Measurements from ENCODE around the gene TMEM250.

The TMEM250 gene, protein sequence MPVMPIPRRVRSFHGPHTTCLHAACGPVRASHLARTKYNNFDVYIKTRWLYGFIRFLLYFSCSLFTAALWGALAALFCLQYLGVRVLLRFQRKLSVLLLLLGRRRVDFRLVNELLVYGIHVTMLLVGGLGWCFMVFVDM

DNA sequence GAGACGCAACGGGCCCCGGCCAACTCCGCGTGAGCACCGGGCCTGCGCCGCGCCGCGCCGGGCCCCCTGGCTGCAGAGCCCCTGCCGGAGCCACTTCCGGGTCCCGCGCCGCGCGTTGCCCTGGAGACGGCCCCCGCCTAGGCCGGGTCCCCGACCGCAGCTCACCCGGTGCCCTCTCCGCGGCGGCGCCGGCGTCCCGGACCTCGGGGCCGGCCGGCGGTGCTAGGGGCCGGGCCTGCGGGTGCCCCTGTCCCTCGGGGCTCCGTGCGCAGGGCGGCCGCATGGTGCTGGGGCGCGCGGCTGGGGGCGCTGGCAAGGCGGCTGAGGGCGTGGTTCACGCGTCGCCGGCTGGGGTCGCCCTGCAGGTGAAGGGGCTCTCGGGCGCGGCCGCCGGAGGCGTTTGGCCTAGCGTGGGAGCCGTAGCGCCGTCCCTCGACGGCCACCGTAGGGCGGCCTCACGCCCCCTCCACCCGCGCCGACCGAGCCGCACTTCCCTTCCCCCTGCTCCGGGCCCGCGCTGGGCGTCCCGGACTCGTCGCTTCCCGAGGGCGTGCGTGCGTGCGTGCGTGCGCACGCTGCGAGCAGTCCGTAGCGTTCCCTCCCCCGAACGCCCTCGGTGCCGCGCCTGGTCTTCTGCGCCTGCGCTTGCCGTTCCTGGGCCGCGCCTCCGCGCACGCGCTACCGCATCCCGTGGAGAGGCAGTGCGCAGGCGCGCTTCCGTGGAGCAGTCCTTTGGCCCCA, at the start of gene TMEM250:
TMEM250 (minus strand) TSS at position 556 of the 741 bp plus-strand sequence. CDS start 1,975 bp downstream, outside the sequence.
- H3K27me3 ChIP-seq (ENCODE audit: insufficient read depth, low read length) = no peaks in the 10 kb centered on the region
- H3F3A ChIP-seq (ENCODE audit: insufficient read depth, low read length) = no peaks in the 10 kb centered on the region
- no peaks in the 10 kb centered on the region for H4K20me1 ChIP-seq (ENCODE audit: insufficient read depth, low read length)
- H3K4me1 ChIP-seq (ENCODE audit: insufficient read depth, low read length, severe bottlenecking) = peaks cover 15% of the 10 kb centered on the region
- no peaks in the 10 kb centered on the region for H3K9me3 ChIP-seq (ENCODE audit: low read length)
- H3K9me2 ChIP-seq (ENCODE audit: low read depth, low read length) = no peaks in the 10 kb centered on the region
- no peaks in the 10 kb centered on the region for H3K79me2 ChIP-seq (ENCODE audit: insufficient read depth, low read length)
- peak within 1 kb of the TSS; percentile 5 for H3K27ac ChIP-seq (ENCODE audit: low read depth, low read length, poor library complexity, severe bottlenecking)
- peak within 1 kb of the TSS; percentile 66 for H3K4me2 ChIP-seq (ENCODE audit: low read length)
- no peak within 1 kb of the TSS for H2AFZ ChIP-seq (ENCODE audit: low read length)
- peak within 1 kb of the TSS; percentile 85 for H3K9ac ChIP-seq (ENCODE audit: low read length)
- peaks cover 23% of the 10 kb centered on the region for H3K36me3 ChIP-seq (ENCODE audit: insufficient read depth, low read length)
- TF ChIP-seq, protein P1, sequence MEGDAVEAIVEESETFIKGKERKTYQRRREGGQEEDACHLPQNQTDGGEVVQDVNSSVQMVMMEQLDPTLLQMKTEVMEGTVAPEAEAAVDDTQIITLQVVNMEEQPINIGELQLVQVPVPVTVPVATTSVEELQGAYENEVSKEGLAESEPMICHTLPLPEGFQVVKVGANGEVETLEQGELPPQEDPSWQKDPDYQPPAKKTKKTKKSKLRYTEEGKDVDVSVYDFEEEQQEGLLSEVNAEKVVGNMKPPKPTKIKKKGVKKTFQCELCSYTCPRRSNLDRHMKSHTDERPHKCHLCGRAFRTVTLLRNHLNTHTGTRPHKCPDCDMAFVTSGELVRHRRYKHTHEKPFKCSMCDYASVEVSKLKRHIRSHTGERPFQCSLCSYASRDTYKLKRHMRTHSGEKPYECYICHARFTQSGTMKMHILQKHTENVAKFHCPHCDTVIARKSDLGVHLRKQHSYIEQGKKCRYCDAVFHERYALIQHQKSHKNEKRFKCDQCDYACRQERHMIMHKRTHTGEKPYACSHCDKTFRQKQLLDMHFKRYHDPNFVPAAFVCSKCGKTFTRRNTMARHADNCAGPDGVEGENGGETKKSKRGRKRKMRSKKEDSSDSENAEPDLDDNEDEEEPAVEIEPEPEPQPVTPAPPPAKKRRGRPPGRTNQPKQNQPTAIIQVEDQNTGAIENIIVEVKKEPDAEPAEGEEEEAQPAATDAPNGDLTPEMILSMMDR (IDR thresholded peaks at IDR 0.05; ENCODE audit: low read length) = no peak
- TF ChIP-seq EZH2 (IDR thresholded peaks at IDR 0.05; ENCODE audit: borderline replicate concordance, low read length) = no peak
- peak within 1 kb of the TSS; percentile 71 for H3K4me3 ChIP-seq (ENCODE audit: low read depth, low read length, poor library complexity, severe bottlenecking)

DNA sequence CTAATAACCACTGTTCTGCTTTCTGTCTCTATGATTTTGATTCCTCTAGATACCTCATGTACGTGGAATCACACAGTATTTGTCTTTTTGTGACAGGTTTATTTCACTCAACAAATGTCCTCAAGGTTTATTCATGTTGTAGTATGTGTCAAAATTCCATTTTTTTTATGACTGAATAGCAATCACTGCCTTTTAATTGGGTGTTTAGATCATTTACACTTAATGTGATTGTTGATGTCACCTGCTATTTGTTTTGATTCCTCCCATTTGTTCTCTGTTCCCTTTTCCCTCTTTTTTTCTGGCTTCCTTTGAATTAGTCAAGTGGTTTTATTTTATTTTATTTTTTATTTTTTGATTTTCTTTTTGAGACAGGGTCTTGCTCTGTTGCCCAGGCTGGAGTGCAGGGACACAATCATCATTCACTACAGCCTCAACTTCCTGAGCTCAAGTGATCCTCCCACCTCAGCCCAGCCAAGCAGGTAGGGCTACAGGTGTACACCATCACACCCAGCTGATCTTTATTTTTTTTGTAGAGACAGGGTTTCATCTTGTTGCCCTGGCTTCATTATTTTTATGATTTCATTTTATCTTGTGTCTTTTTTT, 44.7 kb upstream of the TMEM250 start:
- Histone ChIP-seq H3K79me2 (ENCODE audit: insufficient read depth, low read length) (no peaks in the 10 kb centered on the region), H3K4me3 (ENCODE audit: low read depth, low read length, poor library complexity, severe bottlenecking) (no peak overlapping the region), H3K9me2 (ENCODE audit: low read depth, low read length) (no peaks in the 10 kb centered on the region), H3K27me3 (ENCODE audit: insufficient read depth, low read length) (no peaks in the 10 kb centered on the region), H3K27ac (ENCODE audit: low read depth, low read length, poor library complexity, severe bottlenecking) (no peak overlapping the region), H3K9me3 (ENCODE audit: low read length) (no peaks in the 10 kb centered on the region), H3K4me1 (ENCODE audit: insufficient read depth, low read length, severe bottlenecking) (no peaks in the 10 kb centered on the region), H3K9ac (ENCODE audit: low read length) (no peak overlapping the region), H3K36me3 (ENCODE audit: insufficient read depth, low read length) (no peaks in the 10 kb centered on the region), H3F3A (ENCODE audit: insufficient read depth, low read length) (no peaks in the 10 kb centered on the region), H3K4me2 (ENCODE audit: low read length) (no peak overlapping the region), H2AFZ (ENCODE audit: low read length) (no peak overlapping the region), H4K20me1 (ENCODE audit: insufficient read depth, low read length) (no peaks in the 10 kb centered on the region)
- TF ChIP-seq, protein P1 (IDR thresholded peaks at IDR 0.05; ENCODE audit: low read length) = no peak
- no peak for TF ChIP-seq EZH2 (IDR thresholded peaks at IDR 0.05; ENCODE audit: borderline replicate concordance, low read length)

DNA sequence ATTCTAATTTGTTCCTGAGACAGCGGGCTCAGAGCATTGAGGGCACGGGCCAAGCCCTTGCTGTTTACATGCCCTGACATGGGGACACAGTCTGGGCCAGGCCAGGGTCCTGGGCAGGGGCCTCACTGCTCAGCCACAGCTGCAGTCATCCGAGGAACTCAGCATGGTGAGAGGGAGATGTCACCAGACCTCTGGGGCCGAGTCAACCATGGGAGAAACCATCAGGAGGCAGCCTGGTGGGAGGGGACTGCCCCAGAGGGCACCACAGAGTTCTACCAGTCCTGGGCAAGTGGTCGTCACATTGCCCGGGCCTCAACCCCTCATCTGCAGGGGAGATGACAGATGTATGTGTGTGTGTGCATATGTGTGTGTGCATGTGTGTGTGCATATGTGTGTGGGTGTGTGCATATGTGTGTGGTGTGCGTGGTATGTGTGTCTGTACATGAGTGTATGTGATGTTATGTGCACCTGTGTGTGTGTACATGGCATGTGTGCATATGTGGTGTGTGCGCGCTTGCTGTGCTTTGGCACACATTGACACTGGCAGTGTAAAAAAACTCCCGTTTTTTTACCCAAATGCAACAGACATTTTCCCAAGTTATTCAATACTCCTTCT, 42.4 kb upstream of the TMEM250 start:
- Histone ChIP-seq H3K4me2 (ENCODE audit: low read length) (no peak overlapping the region), H3K27ac (ENCODE audit: low read depth, low read length, poor library complexity, severe bottlenecking) (no peak overlapping the region), H3K9me3 (ENCODE audit: low read length) (no peaks in the 10 kb centered on the region), H4K20me1 (ENCODE audit: insufficient read depth, low read length) (no peaks in the 10 kb centered on the region), H3K36me3 (ENCODE audit: insufficient read depth, low read length) (no peaks in the 10 kb centered on the region), H3K79me2 (ENCODE audit: insufficient read depth, low read length) (no peaks in the 10 kb centered on the region), H3K4me1 (ENCODE audit: insufficient read depth, low read length, severe bottlenecking) (no peaks in the 10 kb centered on the region), H3F3A (ENCODE audit: insufficient read depth, low read length) (no peaks in the 10 kb centered on the region), H3K4me3 (ENCODE audit: low read depth, low read length, poor library complexity, severe bottlenecking) (no peak overlapping the region), H3K9ac (ENCODE audit: low read length) (no peak overlapping the region), H2AFZ (ENCODE audit: low read length) (no peak overlapping the region), H3K9me2 (ENCODE audit: low read depth, low read length) (no peaks in the 10 kb centered on the region), H3K27me3 (ENCODE audit: insufficient read depth, low read length) (0 out of 2 replicates have a peak, but pooled peaks cover 4% of the 10 kb centered on the region)
- TF ChIP-seq EZH2 (IDR thresholded peaks at IDR 0.05; ENCODE audit: borderline replicate concordance, low read length) = no peak
- TF ChIP-seq, protein P1 (IDR thresholded peaks at IDR 0.05; ENCODE audit: low read length) = no peak

Measured in OCI-LY1 (cell line).